Suprapubic skin (tissue), 3 donors: Measurements from ENCODE around the gene DNAL1.

Experiments
- CTCF ChIP-seq, 2 donors: fragments of 200-600 bp in 1 of 2; fragments of 450-650 bp in 1 of 2; sonication (generic) in 1 of 2; IDR thresholded peaks; one replicate each; pipeline ENCODE4 v1.5.1; 2016 to 2019; ENCODE audit warnings: antibody characterized with exemption in 2 of 2, mild to moderate bottlenecking in 1 of 2, moderate library complexity in 1 of 2
- POLR2AphosphoS5 ChIP-seq, 3 donors: sonication (generic); formaldehyde crosslinking; IDR thresholded peaks; one replicate each; pipeline ENCODE4 v1.6.1; 2017; ENCODE audit warnings: antibody characterized with exemption in 3 of 3

- TF ChIP-seq CTCF (IDR thresholded peaks at IDR 0.05) = no peak
- no peak for TF ChIP-seq POLR2AphosphoS5 (IDR thresholded peaks at IDR 0.05)
These were observed 24.5 kb upstream of the DNAL1 start for GRCh38 chr14:73620268-73620667.
